GM12891 (cell line): ENCODE data around the gene MTPN.

Experiments used
- POLR2A ChIP-seq: IDR thresholded peaks from 2 replicates; pipeline ENCODE4 v1.6.1; 2011; ENCODE audit warnings: low read depth, low read length, control low read depth
- POLR2AphosphoS5 ChIP-seq: IDR thresholded peaks from 2 replicates; pipeline ENCODE4 v1.6.1; 2011; ENCODE audit warnings: low read depth, low read length, control low read depth

- TF ChIP-seq POLR2A = no peak
- no peak for TF ChIP-seq POLR2AphosphoS5
Observed at GRCh38 chr7:135929249-135929648, 47.9 kb downstream of the MTPN start.
